SK-N-SH treated with all-trans-retinoic acid at 6 μM for 48 hours (cell line): ENCODE results near the gene RNF111.

Experiments
- ATAC-seq: fragments of 200-7000 bp; cut with Tn5 transposase; 3 replicates; pipeline ENCODE4 v1.9.1; 2020; ENCODE audit warnings: mild to moderate bottlenecking, moderate library complexity
- ARNTL ChIP-seq: fragments of 450-650 bp; formaldehyde crosslinking; IDR thresholded peaks from 2 replicates; pipeline ENCODE4 v1.5.0; 2020; ENCODE audit warnings: low read depth, mild to moderate bottlenecking, moderate library complexity, borderline replicate concordance
- BACH2 ChIP-seq: fragments of 250-450 bp; sonication (Bioruptor Pico); IDR thresholded peaks from 2 replicates; pipeline ENCODE4 v1.9.0; 2021; ENCODE audit warnings: mild to moderate bottlenecking, borderline replicate concordance
- CSDC2 ChIP-seq: fragments of 250-450 bp; sonication (Bioruptor Pico); IDR thresholded peaks from 2 replicates; pipeline ENCODE4 v1.5.0; 2020; ENCODE audit warnings: mild to moderate bottlenecking, moderate library complexity
- CSRNP3 ChIP-seq: fragments of 250-450 bp; sonication (Bioruptor Pico); IDR thresholded peaks from 2 replicates; pipeline ENCODE4 v1.5.1; 2021; ENCODE audit warnings: mild to moderate bottlenecking, moderate library complexity
- ESRRG ChIP-seq: fragments of 250-450 bp; sonication (Bioruptor Pico); IDR thresholded peaks from 2 replicates; pipeline ENCODE4 v1.6.1; 2021; ENCODE audit warnings: mild to moderate bottlenecking
- GLIS3 ChIP-seq: fragments of 250-450 bp; sonication (Bioruptor Pico); IDR thresholded peaks from 2 replicates; pipeline ENCODE4 v1.5.0; 2020; ENCODE audit warnings: mild to moderate bottlenecking, moderate library complexity
- ISL1 ChIP-seq: fragments of 250-450 bp; sonication (Bioruptor Pico); IDR thresholded peaks from 2 replicates; pipeline ENCODE4 v2.1.2; 2022; ENCODE audit warnings: mild to moderate bottlenecking, moderate library complexity
- OSR1 ChIP-seq: fragments of 250-450 bp; sonication (Bioruptor Pico); IDR thresholded peaks from 2 replicates; pipeline ENCODE4 v1.8.0; 2022; ENCODE audit warnings: moderate library complexity, mild to moderate bottlenecking, inconsistent platforms
- PPARA ChIP-seq: fragments of 250-450 bp; sonication (Bioruptor Pico); IDR thresholded peaks from 2 replicates; pipeline ENCODE4 v1.5.0; 2020; ENCODE audit warnings: mild to moderate bottlenecking, borderline replicate concordance
- RARB ChIP-seq: fragments of 250-450 bp; sonication (Bioruptor Pico); IDR thresholded peaks from 2 replicates; pipeline ENCODE4 v1.8.0; 2021; ENCODE audit warnings: mild to moderate bottlenecking, moderate library complexity
- SNAI2 ChIP-seq: fragments of 250-450 bp; sonication (Bioruptor Pico); IDR thresholded peaks from 2 replicates; pipeline ENCODE4 v1.5.0; 2020; ENCODE audit warnings: mild to moderate bottlenecking, moderate library complexity
- TCF4 ChIP-seq: fragments of 250-450 bp; sonication (Bioruptor Pico); IDR thresholded peaks from 2 replicates; pipeline ENCODE4 v1.8.0; 2021; ENCODE audit warnings: mild to moderate bottlenecking, moderate library complexity, borderline replicate concordance
- TOX ChIP-seq: fragments of 250-450 bp; sonication (Bioruptor Pico); IDR thresholded peaks from 2 replicates; pipeline ENCODE4 v1.8.0; 2021; ENCODE audit warnings: mild to moderate bottlenecking, moderate library complexity, borderline replicate concordance
- TSHZ2 ChIP-seq: fragments of 250-450 bp; sonication (Bioruptor Pico); IDR thresholded peaks from 2 replicates; pipeline ENCODE4 v1.5.0; 2020; ENCODE audit warnings: mild to moderate bottlenecking, moderate library complexity
- ZC3H10 ChIP-seq: fragments of 250-450 bp; sonication (Bioruptor Pico); IDR thresholded peaks from 2 replicates; pipeline ENCODE4 v1.5.1; 2021; ENCODE audit warnings: mild to moderate bottlenecking, moderate library complexity
- ZFP3 ChIP-seq: fragments of 250-450 bp; sonication (Bioruptor Pico); IDR thresholded peaks from 2 replicates; pipeline ENCODE4 v1.5.0; 2020; ENCODE audit warnings: mild to moderate bottlenecking, moderate library complexity
- ZFP30 ChIP-seq: fragments of 450-650 bp; formaldehyde crosslinking; IDR thresholded peaks from 2 replicates; pipeline ENCODE4 v1.5.0; 2022; ENCODE audit warnings: mild to moderate bottlenecking, moderate library complexity
- ZNF565 ChIP-seq: fragments of 450-650 bp; formaldehyde crosslinking; conservative IDR thresholded peaks from 2 replicates; pipeline ENCODE4 v1.5.0; 2020; ENCODE audit warnings: low read depth, mild to moderate bottlenecking, moderate library complexity
- ZNF70 ChIP-seq: fragments of 450-650 bp; formaldehyde crosslinking; IDR thresholded peaks from 2 replicates; pipeline ENCODE4 v1.5.0; 2020; ENCODE audit warnings: mild to moderate bottlenecking, moderate library complexity
- ZNF8 ChIP-seq: fragments of 450-650 bp; formaldehyde crosslinking; IDR thresholded peaks from 2 replicates; pipeline ENCODE4 v1.5.0; 2020; ENCODE audit warnings: mild to moderate bottlenecking, moderate library complexity
- TF ChIP-seq, protein P1 (sequence below): fragments of 250-450 bp; sonication (Bioruptor Pico); IDR thresholded peaks from 2 replicates; pipeline ENCODE4 v1.8.0; 2021; ENCODE audit warnings: low read depth, mild to moderate bottlenecking, moderate library complexity, borderline replicate concordance
- TF ChIP-seq, protein P2 (sequence below): fragments of 250-450 bp; sonication (Bioruptor Pico); IDR thresholded peaks from 2 replicates; pipeline ENCODE4 v1.8.0; 2020; ENCODE audit warnings: mild to moderate bottlenecking, moderate library complexity, borderline replicate concordance

Gene RNF111

GRCh38 chr15:59087731-59088130 is 100.3 kb downstream of the RNF111 start:
- no peak for TF ChIP-seq BACH2 (CRISPR knock-in tag)
- TF ChIP-seq ISL1 = no peak
- no peak for TF ChIP-seq TSHZ2 (CRISPR knock-in tag)
- TF ChIP-seq SNAI2 = no peak
- TF ChIP-seq ZNF565 = no peak
- TF ChIP-seq ARNTL = no peak
- TF ChIP-seq ZNF8 (CRISPR knock-in tag) = no peak

GRCh38 chr15:59094077-59094476 is 106.6 kb downstream of the RNF111 start:
- TF ChIP-seq CSDC2 (CRISPR knock-in tag) (no peak), GLIS3 (CRISPR knock-in tag) (no peak), ZNF8 (CRISPR knock-in tag) (no peak), PPARA (CRISPR knock-in tag) (no peak), ZC3H10 (no peak), CSRNP3 (no peak), TOX (CRISPR knock-in tag) (no peak), ARNTL (no peak)
- no peak for ATAC-seq

More at GRCh38 chr15:59087731-59088130, 100.3 kb downstream of the RNF111 start:
- no peak for ATAC-seq

DNA sequence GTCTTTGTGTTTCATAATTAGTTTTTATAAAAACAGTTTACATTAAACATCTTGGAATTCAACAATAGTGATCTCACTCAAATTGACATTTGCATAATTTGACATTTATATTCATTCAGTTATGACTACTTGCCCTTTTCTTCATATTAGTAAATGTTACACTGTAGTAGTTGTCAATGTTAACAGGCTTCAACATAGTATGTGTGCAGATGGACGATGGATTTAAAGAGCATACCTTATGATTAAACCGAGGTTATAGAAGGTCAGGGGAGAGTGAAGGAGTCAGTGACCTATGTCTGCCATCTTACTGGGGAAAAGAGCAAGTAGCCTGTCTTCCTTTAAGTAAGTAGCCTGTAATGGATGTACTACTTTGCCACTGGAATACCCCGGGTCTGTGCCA is 109.0 kb downstream of the RNF111 start:
- ATAC-seq = no peak
- no peak for TF ChIP-seq GLIS3 (CRISPR knock-in tag)
- no peak for TF ChIP-seq TOX (CRISPR knock-in tag)
- TF ChIP-seq ISL1 = no peak
- TF ChIP-seq ESRRG (CRISPR knock-in tag) = no peak
- no peak for TF ChIP-seq ZFP30 (CRISPR knock-in tag)
- no peak for TF ChIP-seq ZNF565
- no peak for TF ChIP-seq TCF4
- TF ChIP-seq PPARA (CRISPR knock-in tag) = no peak
- TF ChIP-seq OSR1 (CRISPR knock-in tag) = no peak
- no peak for TF ChIP-seq ZC3H10
- no peak for TF ChIP-seq ARNTL
- TF ChIP-seq, protein P1, sequence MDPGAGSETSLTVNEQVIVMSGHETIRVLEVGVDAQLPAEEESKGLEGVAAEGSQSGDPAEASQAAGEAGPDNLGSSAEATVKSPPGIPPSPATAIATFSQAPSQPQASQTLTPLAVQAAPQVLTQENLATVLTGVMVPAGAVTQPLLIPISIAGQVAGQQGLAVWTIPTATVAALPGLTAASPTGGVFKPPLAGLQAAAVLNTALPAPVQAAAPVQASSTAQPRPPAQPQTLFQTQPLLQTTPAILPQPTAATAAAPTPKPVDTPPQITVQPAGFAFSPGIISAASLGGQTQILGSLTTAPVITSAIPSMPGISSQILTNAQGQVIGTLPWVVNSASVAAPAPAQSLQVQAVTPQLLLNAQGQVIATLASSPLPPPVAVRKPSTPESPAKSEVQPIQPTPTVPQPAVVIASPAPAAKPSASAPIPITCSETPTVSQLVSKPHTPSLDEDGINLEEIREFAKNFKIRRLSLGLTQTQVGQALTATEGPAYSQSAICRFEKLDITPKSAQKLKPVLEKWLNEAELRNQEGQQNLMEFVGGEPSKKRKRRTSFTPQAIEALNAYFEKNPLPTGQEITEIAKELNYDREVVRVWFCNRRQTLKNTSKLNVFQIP (CRISPR knock-in tag) = no peak
- no peak for TF ChIP-seq RARB (CRISPR knock-in tag)
- TF ChIP-seq, protein P2, sequence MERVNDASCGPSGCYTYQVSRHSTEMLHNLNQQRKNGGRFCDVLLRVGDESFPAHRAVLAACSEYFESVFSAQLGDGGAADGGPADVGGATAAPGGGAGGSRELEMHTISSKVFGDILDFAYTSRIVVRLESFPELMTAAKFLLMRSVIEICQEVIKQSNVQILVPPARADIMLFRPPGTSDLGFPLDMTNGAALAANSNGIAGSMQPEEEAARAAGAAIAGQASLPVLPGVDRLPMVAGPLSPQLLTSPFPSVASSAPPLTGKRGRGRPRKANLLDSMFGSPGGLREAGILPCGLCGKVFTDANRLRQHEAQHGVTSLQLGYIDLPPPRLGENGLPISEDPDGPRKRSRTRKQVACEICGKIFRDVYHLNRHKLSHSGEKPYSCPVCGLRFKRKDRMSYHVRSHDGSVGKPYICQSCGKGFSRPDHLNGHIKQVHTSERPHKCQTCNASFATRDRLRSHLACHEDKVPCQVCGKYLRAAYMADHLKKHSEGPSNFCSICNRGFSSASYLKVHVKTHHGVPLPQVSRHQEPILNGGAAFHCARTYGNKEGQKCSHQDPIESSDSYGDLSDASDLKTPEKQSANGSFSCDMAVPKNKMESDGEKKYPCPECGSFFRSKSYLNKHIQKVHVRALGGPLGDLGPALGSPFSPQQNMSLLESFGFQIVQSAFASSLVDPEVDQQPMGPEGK (CRISPR knock-in tag) = no peak

DNA sequence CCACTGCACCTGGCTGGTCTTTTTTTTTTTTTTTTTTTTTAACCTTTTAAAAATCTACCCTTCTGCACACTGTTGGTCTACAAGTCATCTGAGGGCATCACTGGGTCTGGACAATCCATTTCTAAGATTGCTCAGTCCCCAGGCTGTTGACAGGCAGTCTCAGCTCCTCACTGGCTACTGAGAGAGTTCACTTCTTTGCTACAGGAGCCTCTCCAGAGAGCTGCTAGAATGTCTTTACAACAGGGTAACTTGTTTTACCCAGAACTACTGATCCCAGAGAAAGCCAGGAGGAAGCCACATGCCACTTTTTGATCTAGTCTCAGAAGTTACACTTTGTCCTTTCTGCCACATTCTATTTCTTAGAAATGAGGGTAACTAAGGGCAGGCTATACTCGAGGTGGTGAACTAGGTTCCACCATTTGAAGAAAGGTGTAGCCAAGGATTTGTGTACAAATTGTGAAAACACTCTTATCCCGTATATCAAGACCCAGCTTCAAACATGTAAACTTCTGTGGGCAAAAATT is 111.8 kb downstream of the RNF111 start:
- ATAC-seq = no peak
- TF ChIP-seq ZNF70 (CRISPR knock-in tag) (no peak), ESRRG (CRISPR knock-in tag) (no peak), PPARA (CRISPR knock-in tag) (no peak), RARB (CRISPR knock-in tag) (no peak), ZFP30 (CRISPR knock-in tag) (no peak), ZFP3 (CRISPR knock-in tag) (no peak), ZC3H10 (no peak), ZNF8 (CRISPR knock-in tag) (no peak), GLIS3 (CRISPR knock-in tag) (no peak), CSDC2 (CRISPR knock-in tag) (no peak), ZNF565 (no peak), SNAI2 (no peak), ARNTL (no peak)
- TF ChIP-seq, protein P1 (CRISPR knock-in tag) = no peak
